WTC11 (cell line): ENCODE results near the gene COX6A1. TPM values are rescaled to one million over a fixed set of nuclear protein-coding genes. Genes with fewer than 3 reads are reported as not detected.

Experiments used
- ATAC-seq: fragments of 200-7000 bp; cut with Tn5 transposase; 2 replicates; pipeline ENCODE4 v1.10.0; 2021; ENCODE audit warnings: mild to moderate bottlenecking, moderate library complexity
- CTCF ChIA-PET: fragments of 300-600 bp; sonication (Branson Sonifier 250); formaldehyde crosslinking; loops from one replicate; lab custom pipeline; 2021; ENCODE audit warnings: antibody characterized with exemption; lab: Charles Lee
- POLR2A ChIA-PET: fragments of 350-600 bp; sonication (Branson Sonifier 250); formaldehyde crosslinking; loops from one replicate; lab custom pipeline; 2021; ENCODE audit warnings: antibody characterized with exemption; lab: Charles Lee
- DNase-seq: peaks from one replicate; pipeline ENCODE4 v3.0.0; 2021; ENCODE audit warnings: low spot score
- H3K27ac Mint-ChIP-seq: 2 replicates; pipeline ENCODE4 v1.8.0; 2021; ENCODE audit warnings: mixed read lengths
- H3K27me3 Mint-ChIP-seq: 2 replicates; pipeline ENCODE4 v1.8.0; 2021; ENCODE audit warnings: low read depth, mild to moderate bottlenecking, moderate library complexity, mixed read lengths
- H3K36me3 Mint-ChIP-seq: 2 replicates; pipeline ENCODE4 v1.8.0; 2021; ENCODE audit warnings: mixed read lengths
- H3K4me1 Mint-ChIP-seq: 2 replicates; pipeline ENCODE4 v1.8.0; 2022; ENCODE audit warnings: mixed read lengths
- H3K4me3 Mint-ChIP-seq: 2 replicates; pipeline ENCODE4 v1.8.0; 2021; ENCODE audit warnings: mild to moderate bottlenecking, moderate library complexity, mixed read lengths
- H3K9me3 Mint-ChIP-seq: 2 replicates; pipeline ENCODE4 v1.8.0; 2021; ENCODE audit warnings: mixed read lengths
- ELF4 ChIP-seq: sonication (generic); formaldehyde crosslinking; IDR thresholded peaks from 2 replicates; pipeline ENCODE4 v1.8.1; 2022; ENCODE audit warnings: low read depth, mild to moderate bottlenecking, moderate library complexity, missing genetic modification reagents
- ESRRA ChIP-seq: sonication (generic); formaldehyde crosslinking; IDR thresholded peaks from 2 replicates; pipeline ENCODE4 v1.8.1; 2022; ENCODE audit warnings: mild to moderate bottlenecking, missing genetic modification reagents, borderline replicate concordance
- FOXP1 ChIP-seq: sonication (generic); formaldehyde crosslinking; IDR thresholded peaks from 2 replicates; pipeline ENCODE4 v1.8.0; 2022; ENCODE audit warnings: missing genetic modification reagents, mild to moderate bottlenecking, moderate library complexity, borderline replicate concordance
- JAZF1 ChIP-seq: fragments of 250-450 bp; sonication (Bioruptor Pico); IDR thresholded peaks from 2 replicates; pipeline ENCODE4 v1.9.0; 2021; ENCODE audit warnings: moderate library complexity, mild to moderate bottlenecking, inconsistent platforms
- MXD4 ChIP-seq: fragments of 250-450 bp; sonication (Bioruptor Pico); IDR thresholded peaks from 2 replicates; pipeline ENCODE4 v1.8.0; 2021; ENCODE audit warnings: mild to moderate bottlenecking, moderate library complexity, borderline replicate concordance
- NFATC4 ChIP-seq: fragments of 250-450 bp; sonication (Bioruptor Pico); IDR thresholded peaks from 2 replicates; pipeline ENCODE4 v1.9.0; 2021; ENCODE audit warnings: mild to moderate bottlenecking
- RORB ChIP-seq: fragments of 250-450 bp; sonication (Bioruptor Pico); IDR thresholded peaks from 2 replicates; pipeline ENCODE4 v1.9.0; 2021; ENCODE audit warnings: mild to moderate bottlenecking
- SMAD3 ChIP-seq: sonication (generic); formaldehyde crosslinking; IDR thresholded peaks from 2 replicates; pipeline ENCODE4 v1.8.0; 2022; ENCODE audit warnings: missing genetic modification reagents, mild to moderate bottlenecking, borderline replicate concordance
- SP1 ChIP-seq: sonication (generic); formaldehyde crosslinking; conservative IDR thresholded peaks from 2 replicates; pipeline ENCODE4 v1.8.1; 2022; ENCODE audit warnings: missing genetic modification reagents
- TCF7 ChIP-seq: sonication (generic); formaldehyde crosslinking; IDR thresholded peaks from 2 replicates; pipeline ENCODE4 v1.8.0; 2022; ENCODE audit warnings: mild to moderate bottlenecking, low read depth, missing genetic modification reagents, moderate library complexity
- ZBTB21 ChIP-seq: sonication (generic); formaldehyde crosslinking; IDR thresholded peaks from 2 replicates; pipeline ENCODE4 v1.8.1; 2023; ENCODE audit warnings: mild to moderate bottlenecking, missing genetic modification reagents, borderline replicate concordance
- ZNF121 ChIP-seq: sonication (generic); formaldehyde crosslinking; IDR thresholded peaks from 2 replicates; pipeline ENCODE4 v1.8.0; 2023; ENCODE audit warnings: missing genetic modification reagents
- ZNF317 ChIP-seq: sonication (generic); formaldehyde crosslinking; IDR thresholded peaks from 2 replicates; pipeline ENCODE4 v1.8.1; 2023; ENCODE audit warnings: low read depth, mild to moderate bottlenecking, moderate library complexity, missing genetic modification reagents, borderline replicate concordance
- total RNA-seq: library from RNA; stranded (reverse); gene quantifications from 3 replicates; pipeline ENCODE4 v1.2.3, GENCODE V29; 2021
- TF ChIP-seq, protein P1 (sequence below): fragments of 250-450 bp; sonication (Bioruptor Pico); conservative IDR thresholded peaks from 2 replicates; pipeline ENCODE4 v1.9.0; 2021; ENCODE audit warnings: mild to moderate bottlenecking
- TF ChIP-seq, protein P2 (sequence below): sonication (generic); formaldehyde crosslinking; IDR thresholded peaks from 2 replicates; pipeline ENCODE4 v1.8.0; 2022; ENCODE audit warnings: missing genetic modification reagents
- TF ChIP-seq, protein P3 (sequence below): fragments of 200-600 bp; IDR thresholded peaks from 2 replicates; pipeline ENCODE4 v1.8.0; 2022; ENCODE audit warnings: antibody characterized with exemption
- TF ChIP-seq, protein P4 (sequence below): fragments of 250-450 bp; sonication (Bioruptor Pico); IDR thresholded peaks from 2 replicates; pipeline ENCODE4 v1.9.0; 2021; ENCODE audit warnings: mild to moderate bottlenecking, borderline replicate concordance

The COX6A1 gene
- total RNA-seq, 1 experiment from 2014 or later, result 573 TPM

DNA sequence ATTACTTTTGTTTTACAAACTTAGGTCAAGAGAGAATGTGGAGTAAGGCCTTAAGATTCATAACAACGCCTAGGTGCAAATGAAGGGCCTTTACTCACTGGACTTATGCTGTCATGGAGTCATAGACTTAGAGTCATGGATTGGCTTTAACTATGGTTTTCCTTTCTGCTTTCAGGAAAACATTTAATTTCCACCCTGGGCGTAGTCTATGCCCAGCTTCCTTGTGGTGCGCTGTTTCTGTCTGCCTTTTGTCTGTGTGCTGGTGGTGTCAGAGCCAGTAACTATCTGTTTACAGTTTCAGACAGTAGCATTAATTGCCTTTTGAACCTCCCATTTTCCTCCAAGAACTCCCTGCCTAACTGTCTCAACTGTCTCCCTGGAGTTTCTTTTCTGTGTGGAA, 31.8 kb upstream of the COX6A1 start:
- no peak for DNase-seq
- ChIA-PET POLR2A (no interaction called here), CTCF (no interaction called here)
- TF ChIP-seq, protein P1, sequence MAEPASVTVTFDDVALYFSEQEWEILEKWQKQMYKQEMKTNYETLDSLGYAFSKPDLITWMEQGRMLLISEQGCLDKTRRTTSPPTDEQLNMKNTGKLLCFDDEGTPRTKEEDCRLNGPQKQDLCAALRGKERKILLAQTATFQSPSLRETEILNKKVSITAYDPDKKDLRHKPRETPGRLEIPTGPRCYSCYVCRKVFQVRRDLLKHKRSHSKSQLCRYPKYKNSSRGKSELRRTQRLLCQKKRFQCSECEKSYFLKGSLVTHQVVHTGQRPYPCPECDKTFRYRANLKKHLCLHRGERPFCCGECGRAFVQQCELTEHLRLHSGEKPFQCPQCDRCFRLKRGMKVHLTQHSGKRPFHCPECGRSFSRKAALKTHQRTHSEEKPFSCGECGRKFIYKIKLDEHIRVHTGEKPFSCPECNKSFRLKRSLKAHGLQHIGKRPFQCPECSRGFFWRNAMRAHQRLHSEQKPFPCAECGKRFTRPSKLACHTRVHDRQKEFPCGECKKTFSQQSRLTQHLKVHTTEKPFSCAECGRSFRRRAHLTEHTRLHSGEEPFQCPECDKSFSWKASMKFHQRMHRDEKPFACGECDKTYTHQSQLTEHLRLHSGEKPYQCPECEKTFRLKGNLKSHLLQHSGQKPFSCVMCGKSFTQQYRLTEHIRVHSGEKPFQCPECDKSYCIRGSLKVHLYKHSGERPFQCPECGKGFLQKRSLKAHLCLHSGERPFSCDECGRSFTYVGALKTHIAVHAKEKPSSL (CRISPR knock-in tag), result no peak
- TF ChIP-seq NFATC4 (CRISPR knock-in tag), result no peak
- H3K4me3 Mint-ChIP-seq, result no peak overlapping the region
- H3K27ac Mint-ChIP-seq, result no peak overlapping the region
- H3K9me3 Mint-ChIP-seq, result peaks cover 4% of the 10 kb centered on the region
- H3K27me3 Mint-ChIP-seq, result no peaks in the 10 kb centered on the region
- H3K36me3 Mint-ChIP-seq, result no peaks in the 10 kb centered on the region
- H3K4me1 Mint-ChIP-seq, result peaks cover 15% of the 10 kb centered on the region
- no peak for ATAC-seq

DNA sequence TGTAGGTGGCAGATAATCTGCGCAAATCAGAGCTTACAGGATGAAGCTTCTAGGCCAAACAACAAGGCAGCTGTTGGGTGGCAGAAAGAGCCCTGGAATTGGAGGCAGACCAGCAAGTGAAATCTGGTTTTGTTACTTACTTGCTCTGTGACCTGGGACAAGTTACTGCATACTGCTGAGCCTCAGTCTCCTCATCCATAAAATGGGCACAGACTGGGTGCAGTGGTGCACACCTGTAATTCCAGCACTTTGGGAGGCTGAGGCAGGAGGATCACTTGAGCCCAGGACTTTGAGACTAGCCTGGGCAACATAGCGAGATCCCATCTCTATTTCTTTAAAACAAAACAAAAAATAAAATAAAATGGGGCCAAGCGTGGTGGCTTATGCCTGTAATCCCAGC, 31.4 kb upstream of the COX6A1 start:
- H3K36me3 Mint-ChIP-seq, result no peaks in the 10 kb centered on the region
- H3K27ac Mint-ChIP-seq, result no peak overlapping the region
- H3K27me3 Mint-ChIP-seq, result no peaks in the 10 kb centered on the region
- H3K4me1 Mint-ChIP-seq, result peaks cover 13% of the 10 kb centered on the region
- H3K4me3 Mint-ChIP-seq, result no peak overlapping the region
- H3K9me3 Mint-ChIP-seq, result peaks cover 4% of the 10 kb centered on the region
- TF ChIP-seq ZBTB21 (CRISPR knock-in tag) (no peak), ZNF121 (CRISPR knock-in tag) (0 out of 2 replicates have a peak, but pooled peaks have one; percentile 32), NFATC4 (CRISPR knock-in tag) (no peak)
- TF ChIP-seq, protein P2, sequence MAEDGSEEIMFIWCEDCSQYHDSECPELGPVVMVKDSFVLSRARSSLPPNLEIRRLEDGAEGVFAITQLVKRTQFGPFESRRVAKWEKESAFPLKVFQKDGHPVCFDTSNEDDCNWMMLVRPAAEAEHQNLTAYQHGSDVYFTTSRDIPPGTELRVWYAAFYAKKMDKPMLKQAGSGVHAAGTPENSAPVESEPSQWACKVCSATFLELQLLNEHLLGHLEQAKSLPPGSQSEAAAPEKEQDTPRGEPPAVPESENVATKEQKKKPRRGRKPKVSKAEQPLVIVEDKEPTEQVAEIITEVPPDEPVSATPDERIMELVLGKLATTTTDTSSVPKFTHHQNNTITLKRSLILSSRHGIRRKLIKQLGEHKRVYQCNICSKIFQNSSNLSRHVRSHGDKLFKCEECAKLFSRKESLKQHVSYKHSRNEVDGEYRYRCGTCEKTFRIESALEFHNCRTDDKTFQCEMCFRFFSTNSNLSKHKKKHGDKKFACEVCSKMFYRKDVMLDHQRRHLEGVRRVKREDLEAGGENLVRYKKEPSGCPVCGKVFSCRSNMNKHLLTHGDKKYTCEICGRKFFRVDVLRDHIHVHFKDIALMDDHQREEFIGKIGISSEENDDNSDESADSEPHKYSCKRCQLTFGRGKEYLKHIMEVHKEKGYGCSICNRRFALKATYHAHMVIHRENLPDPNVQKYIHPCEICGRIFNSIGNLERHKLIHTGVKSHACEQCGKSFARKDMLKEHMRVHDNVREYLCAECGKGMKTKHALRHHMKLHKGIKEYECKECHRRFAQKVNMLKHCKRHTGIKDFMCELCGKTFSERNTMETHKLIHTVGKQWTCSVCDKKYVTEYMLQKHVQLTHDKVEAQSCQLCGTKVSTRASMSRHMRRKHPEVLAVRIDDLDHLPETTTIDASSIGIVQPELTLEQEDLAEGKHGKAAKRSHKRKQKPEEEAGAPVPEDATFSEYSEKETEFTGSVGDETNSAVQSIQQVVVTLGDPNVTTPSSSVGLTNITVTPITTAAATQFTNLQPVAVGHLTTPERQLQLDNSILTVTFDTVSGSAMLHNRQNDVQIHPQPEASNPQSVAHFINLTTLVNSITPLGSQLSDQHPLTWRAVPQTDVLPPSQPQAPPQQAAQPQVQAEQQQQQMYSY (CRISPR knock-in tag), result no peak
- ChIA-PET CTCF (interaction anchor here (0.5 kb wide), 1 partner anchor 57 kb away, joined by 3 read pairs; no protein-coding TSS in a partner anchor), POLR2A (interaction anchor here (0.6 kb wide), 1 partner anchor 39 kb away, joined by 5 read pairs; no protein-coding TSS in a partner anchor)
- ATAC-seq (no peak), DNase-seq (no peak)

DNA sequence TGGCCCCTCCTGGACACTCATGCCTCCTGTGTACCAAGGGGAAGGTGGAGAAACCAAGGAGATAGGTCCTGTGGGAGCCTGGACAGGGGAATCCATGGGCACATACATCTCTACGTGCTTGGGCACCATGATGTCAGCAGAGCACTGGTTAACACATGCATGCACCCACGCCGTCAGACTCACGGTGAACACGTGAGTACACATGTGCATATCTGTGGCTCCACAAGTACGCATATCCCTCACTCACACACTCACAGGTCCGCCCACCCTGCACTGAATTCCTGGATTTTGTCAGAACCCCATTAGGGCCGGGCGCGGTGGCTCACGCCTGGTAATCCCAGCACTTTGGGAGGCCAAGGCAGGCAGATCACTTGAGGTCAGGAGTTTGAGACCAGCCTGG, 29.1 kb upstream of the COX6A1 start:
- ATAC-seq (no peak), DNase-seq (no peak)
- Mint-ChIP-seq H3K9me3 (peaks cover 4% of the 10 kb centered on the region), H3K4me3 (no peak overlapping the region), H3K27ac (no peak overlapping the region), H3K27me3 (no peaks in the 10 kb centered on the region), H3K36me3 (no peaks in the 10 kb centered on the region), H3K4me1 (peaks cover 13% of the 10 kb centered on the region)
- CTCF ChIA-PET, result no interaction called here
- no peak for TF ChIP-seq JAZF1 (CRISPR knock-in tag)
- TF ChIP-seq ZNF317 (CRISPR knock-in tag), result no peak
- POLR2A ChIA-PET, result no interaction called here

DNA sequence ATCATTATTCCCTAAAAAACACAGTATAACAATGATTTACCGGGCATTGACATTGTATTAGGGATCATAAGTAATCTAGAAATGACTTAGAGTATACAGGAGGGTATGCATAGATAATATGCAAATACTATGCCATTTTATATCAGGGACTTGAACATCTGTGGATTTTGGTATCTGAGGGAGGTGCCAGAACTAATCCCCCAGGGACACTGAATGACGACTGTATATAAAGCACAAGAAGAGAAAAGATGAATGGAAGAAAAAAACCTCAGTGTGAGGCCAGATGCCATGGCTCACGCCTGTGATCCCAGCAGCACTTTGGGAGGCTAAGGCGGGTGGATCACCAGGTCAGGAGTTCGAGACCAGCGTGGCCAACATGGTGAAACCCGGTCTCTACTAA, 25.5 kb upstream of the COX6A1 start:
- ChIA-PET POLR2A (interaction anchor here (0.6 kb wide), 1 partner anchor 160 kb away, joined by 3 read pairs; no protein-coding TSS in a partner anchor), CTCF (interaction anchor here (2.1 to 2.9 kb wide), 2 partner anchors 18 to 45 kb away, joined by 11 to 12 read pairs; no protein-coding TSS in a partner anchor)
- no peaks in the 10 kb centered on the region for H3K36me3 Mint-ChIP-seq
- no peak overlapping the region for H3K27ac Mint-ChIP-seq
- H3K4me1 Mint-ChIP-seq, result peaks cover 23% of the 10 kb centered on the region
- H3K27me3 Mint-ChIP-seq, result no peaks in the 10 kb centered on the region
- H3K9me3 Mint-ChIP-seq, result no peaks in the 10 kb centered on the region
- no peak for DNase-seq
- no peak overlapping the region for H3K4me3 Mint-ChIP-seq
- no peak for ATAC-seq
- no peak for TF ChIP-seq MXD4 (CRISPR knock-in tag)
- no peak for TF ChIP-seq ESRRA (CRISPR knock-in tag)
- TF ChIP-seq, protein P3, sequence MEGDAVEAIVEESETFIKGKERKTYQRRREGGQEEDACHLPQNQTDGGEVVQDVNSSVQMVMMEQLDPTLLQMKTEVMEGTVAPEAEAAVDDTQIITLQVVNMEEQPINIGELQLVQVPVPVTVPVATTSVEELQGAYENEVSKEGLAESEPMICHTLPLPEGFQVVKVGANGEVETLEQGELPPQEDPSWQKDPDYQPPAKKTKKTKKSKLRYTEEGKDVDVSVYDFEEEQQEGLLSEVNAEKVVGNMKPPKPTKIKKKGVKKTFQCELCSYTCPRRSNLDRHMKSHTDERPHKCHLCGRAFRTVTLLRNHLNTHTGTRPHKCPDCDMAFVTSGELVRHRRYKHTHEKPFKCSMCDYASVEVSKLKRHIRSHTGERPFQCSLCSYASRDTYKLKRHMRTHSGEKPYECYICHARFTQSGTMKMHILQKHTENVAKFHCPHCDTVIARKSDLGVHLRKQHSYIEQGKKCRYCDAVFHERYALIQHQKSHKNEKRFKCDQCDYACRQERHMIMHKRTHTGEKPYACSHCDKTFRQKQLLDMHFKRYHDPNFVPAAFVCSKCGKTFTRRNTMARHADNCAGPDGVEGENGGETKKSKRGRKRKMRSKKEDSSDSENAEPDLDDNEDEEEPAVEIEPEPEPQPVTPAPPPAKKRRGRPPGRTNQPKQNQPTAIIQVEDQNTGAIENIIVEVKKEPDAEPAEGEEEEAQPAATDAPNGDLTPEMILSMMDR, result no peak
- TF ChIP-seq FOXP1, result no peak
- no peak for TF ChIP-seq SP1 (CRISPR knock-in tag)
- TF ChIP-seq TCF7 (CRISPR knock-in tag), result no peak
- no peak for TF ChIP-seq JAZF1 (CRISPR knock-in tag)
- TF ChIP-seq, protein P4, sequence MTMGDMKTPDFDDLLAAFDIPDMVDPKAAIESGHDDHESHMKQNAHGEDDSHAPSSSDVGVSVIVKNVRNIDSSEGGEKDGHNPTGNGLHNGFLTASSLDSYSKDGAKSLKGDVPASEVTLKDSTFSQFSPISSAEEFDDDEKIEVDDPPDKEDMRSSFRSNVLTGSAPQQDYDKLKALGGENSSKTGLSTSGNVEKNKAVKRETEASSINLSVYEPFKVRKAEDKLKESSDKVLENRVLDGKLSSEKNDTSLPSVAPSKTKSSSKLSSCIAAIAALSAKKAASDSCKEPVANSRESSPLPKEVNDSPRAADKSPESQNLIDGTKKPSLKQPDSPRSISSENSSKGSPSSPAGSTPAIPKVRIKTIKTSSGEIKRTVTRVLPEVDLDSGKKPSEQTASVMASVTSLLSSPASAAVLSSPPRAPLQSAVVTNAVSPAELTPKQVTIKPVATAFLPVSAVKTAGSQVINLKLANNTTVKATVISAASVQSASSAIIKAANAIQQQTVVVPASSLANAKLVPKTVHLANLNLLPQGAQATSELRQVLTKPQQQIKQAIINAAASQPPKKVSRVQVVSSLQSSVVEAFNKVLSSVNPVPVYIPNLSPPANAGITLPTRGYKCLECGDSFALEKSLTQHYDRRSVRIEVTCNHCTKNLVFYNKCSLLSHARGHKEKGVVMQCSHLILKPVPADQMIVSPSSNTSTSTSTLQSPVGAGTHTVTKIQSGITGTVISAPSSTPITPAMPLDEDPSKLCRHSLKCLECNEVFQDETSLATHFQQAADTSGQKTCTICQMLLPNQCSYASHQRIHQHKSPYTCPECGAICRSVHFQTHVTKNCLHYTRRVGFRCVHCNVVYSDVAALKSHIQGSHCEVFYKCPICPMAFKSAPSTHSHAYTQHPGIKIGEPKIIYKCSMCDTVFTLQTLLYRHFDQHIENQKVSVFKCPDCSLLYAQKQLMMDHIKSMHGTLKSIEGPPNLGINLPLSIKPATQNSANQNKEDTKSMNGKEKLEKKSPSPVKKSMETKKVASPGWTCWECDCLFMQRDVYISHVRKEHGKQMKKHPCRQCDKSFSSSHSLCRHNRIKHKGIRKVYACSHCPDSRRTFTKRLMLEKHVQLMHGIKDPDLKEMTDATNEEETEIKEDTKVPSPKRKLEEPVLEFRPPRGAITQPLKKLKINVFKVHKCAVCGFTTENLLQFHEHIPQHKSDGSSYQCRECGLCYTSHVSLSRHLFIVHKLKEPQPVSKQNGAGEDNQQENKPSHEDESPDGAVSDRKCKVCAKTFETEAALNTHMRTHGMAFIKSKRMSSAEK, result no peak
- no peak for TF ChIP-seq RORB (CRISPR knock-in tag)
- no peak for TF ChIP-seq ELF4 (CRISPR knock-in tag)
- no peak for TF ChIP-seq SMAD3 (CRISPR knock-in tag)
